ENCODE results near the gene CBFB. TPM values are rescaled to one million over a fixed set of nuclear protein-coding genes. Genes with fewer than 3 reads are reported as not detected.
"Not testable (repeated sequence)": the region's sequence is repeated elsewhere in the genome, so short reads cannot be mapped to it uniquely, and the experiment has no call there.

Gene CBFB
- polyA plus RNA-seq, 1 donor from 2014 or later, result 32.6 TPM

DNA sequence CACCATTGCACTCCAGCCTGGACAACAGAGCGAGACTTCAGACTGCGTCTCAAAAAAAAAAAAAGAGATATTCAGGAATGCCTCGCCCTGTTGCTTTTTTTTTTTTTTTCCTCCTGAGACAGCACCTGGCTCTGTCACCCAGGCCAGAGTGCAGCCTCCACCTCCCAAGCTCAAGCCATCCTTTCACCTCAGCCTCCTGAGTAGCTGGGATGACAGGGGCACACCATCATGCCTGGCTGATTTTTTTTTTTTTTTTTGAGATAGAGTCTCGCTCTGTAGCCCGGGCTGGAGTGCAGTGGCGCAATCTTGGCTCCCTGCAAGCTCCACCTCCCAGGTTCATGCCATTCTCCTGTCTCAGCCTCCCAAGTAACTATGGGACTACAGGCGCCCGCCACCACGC, 88.8 kb downstream of the CBFB start:
- Histone ChIP-seq H3K27ac (ENCODE audit: low read length) (no peak overlapping the region), H4K20me1 (ENCODE audit: insufficient read depth) (no peaks in the 10 kb centered on the region), H2AFZ (ENCODE audit: low read depth, low read length) (no peak overlapping the region), H3K79me2 (replicated peaks; ENCODE audit: insufficient read depth, low read length) (peaks cover 15% of the 10 kb centered on the region), H3K4me2 (ENCODE audit: low read length) (no peak overlapping the region), H3K4me3 (ENCODE audit: low read length) (no peak overlapping the region), H3K27me3 (ENCODE audit: insufficient read depth, low read depth, low read length) (no peaks in the 10 kb centered on the region), H3K9me2 (ENCODE audit: insufficient read depth, low read length) (no peaks in the 10 kb centered on the region), H3K9ac (ENCODE audit: low read length) (no peak overlapping the region), H3F3A (ENCODE audit: insufficient read depth, low read length, poor library complexity, severe bottlenecking) (no peaks in the 10 kb centered on the region), H3K36me3 (ENCODE audit: insufficient read depth, low read length) (no peaks in the 10 kb centered on the region), H3K9me3 (ENCODE audit: low read length) (no peaks in the 10 kb centered on the region)
- TF ChIP-seq RAD21 (conservative IDR thresholded peaks at IDR 0.05) (no peak), TAF1 (IDR thresholded peaks at IDR 0.05; ENCODE audit: low read depth) (no peak), EZH2 (IDR thresholded peaks at IDR 0.05; ENCODE audit: borderline replicate concordance, insufficient read depth, low read length, poor library complexity, severe bottlenecking) (no peak), CTCF (IDR thresholded peaks at IDR 0.05; ENCODE audit: poor library complexity, severe bottlenecking) (no peak), MXI1 (conservative IDR thresholded peaks at IDR 0.05; ENCODE audit: poor library complexity, severe bottlenecking) (no peak), EP300 (conservative IDR thresholded peaks at IDR 0.05; ENCODE audit: poor library complexity, severe bottlenecking) (no peak), POLR2AphosphoS5 (IDR thresholded peaks at IDR 0.05) (no peak), SMC3 (conservative IDR thresholded peaks at IDR 0.05; ENCODE audit: poor library complexity) (no peak)

DNA sequence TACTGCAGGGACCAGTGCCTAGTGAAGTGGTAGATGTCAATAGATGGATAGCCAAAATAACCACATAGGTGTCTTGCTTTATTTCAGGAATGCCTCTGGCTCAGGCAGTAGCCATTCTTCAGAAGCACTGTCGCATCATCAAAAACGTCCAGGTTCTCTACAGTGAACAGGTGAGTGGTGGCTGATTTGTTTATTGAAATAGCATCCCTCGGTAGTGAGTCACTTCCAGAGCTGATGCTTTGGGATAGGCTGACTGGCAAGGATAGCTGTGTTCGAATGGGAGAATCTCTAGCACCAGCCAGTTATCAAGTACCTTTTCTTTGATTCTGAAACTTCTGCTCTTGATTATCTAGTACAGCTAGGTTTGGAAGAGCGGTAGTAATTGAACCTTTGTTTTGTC, 91.1 kb downstream of the CBFB start:
- Histone ChIP-seq H3K9ac (ENCODE audit: low read length) (no peak overlapping the region), H2AFZ (ENCODE audit: low read depth, low read length) (no peak overlapping the region), H3K36me3 (ENCODE audit: insufficient read depth, low read length) (no peaks in the 10 kb centered on the region), H3K27ac (ENCODE audit: low read length) (no peak overlapping the region), H3K9me2 (ENCODE audit: insufficient read depth, low read length) (no peaks in the 10 kb centered on the region), H3F3A (ENCODE audit: insufficient read depth, low read length, poor library complexity, severe bottlenecking) (no peaks in the 10 kb centered on the region), H3K27me3 (ENCODE audit: insufficient read depth, low read depth, low read length) (no peaks in the 10 kb centered on the region), H3K79me2 (replicated peaks; ENCODE audit: insufficient read depth, low read length) (peaks cover 3% of the 10 kb centered on the region), H3K4me3 (ENCODE audit: low read length) (no peak overlapping the region), H3K9me3 (ENCODE audit: low read length) (no peaks in the 10 kb centered on the region), H3K4me2 (ENCODE audit: low read length) (no peak overlapping the region), H4K20me1 (ENCODE audit: insufficient read depth) (no peaks in the 10 kb centered on the region)
- no peak for TF ChIP-seq EZH2 (IDR thresholded peaks at IDR 0.05; ENCODE audit: borderline replicate concordance, insufficient read depth, low read length, poor library complexity, severe bottlenecking)
- no peak for TF ChIP-seq MXI1 (conservative IDR thresholded peaks at IDR 0.05; ENCODE audit: poor library complexity, severe bottlenecking)
- TF ChIP-seq CTCF (IDR thresholded peaks at IDR 0.05; ENCODE audit: poor library complexity, severe bottlenecking), result no peak
- TF ChIP-seq SMC3 (conservative IDR thresholded peaks at IDR 0.05; ENCODE audit: poor library complexity), result no peak
- TF ChIP-seq EP300 (conservative IDR thresholded peaks at IDR 0.05; ENCODE audit: poor library complexity, severe bottlenecking), result no peak
- no peak for TF ChIP-seq RAD21 (conservative IDR thresholded peaks at IDR 0.05)
- TF ChIP-seq POLR2AphosphoS5 (IDR thresholded peaks at IDR 0.05), result no peak
- no peak for TF ChIP-seq TAF1 (IDR thresholded peaks at IDR 0.05; ENCODE audit: low read depth)
- no peak for TF ChIP-seq REST (IDR thresholded peaks at IDR 0.05; ENCODE audit: borderline replicate concordance)

DNA sequence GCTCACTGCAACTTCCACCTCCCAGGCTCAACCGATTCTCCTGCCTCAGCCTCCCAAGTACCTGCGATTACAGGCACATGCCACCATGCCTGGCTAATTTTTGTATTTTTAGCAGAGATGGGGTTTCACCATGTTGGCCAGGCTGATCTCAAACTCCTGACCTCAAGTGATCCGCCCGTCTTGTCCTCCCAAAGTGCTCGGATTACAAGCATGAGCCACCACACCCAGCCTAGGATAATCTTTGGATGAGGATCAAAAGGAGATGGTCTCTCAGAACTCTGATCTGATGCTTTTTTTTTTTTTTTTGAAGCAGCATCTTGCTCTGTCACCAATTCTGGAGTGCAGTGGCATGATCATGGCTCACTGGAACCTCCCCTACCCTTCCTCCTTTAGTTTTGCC, 93.8 kb downstream of the CBFB start:
- not testable (repeated sequence) for H2AFZ ChIP-seq (ENCODE audit: low read depth, low read length); H3K79me2 ChIP-seq (replicated peaks; ENCODE audit: insufficient read depth, low read length); H3K9ac ChIP-seq (ENCODE audit: low read length); H3F3A ChIP-seq (ENCODE audit: insufficient read depth, low read length, poor library complexity, severe bottlenecking); H3K4me3 ChIP-seq (ENCODE audit: low read length); H3K27ac ChIP-seq (ENCODE audit: low read length); H3K36me3 ChIP-seq (ENCODE audit: insufficient read depth, low read length); H3K9me3 ChIP-seq (ENCODE audit: low read length); H3K27me3 ChIP-seq (ENCODE audit: insufficient read depth, low read depth, low read length); H3K4me2 ChIP-seq (ENCODE audit: low read length); H3K9me2 ChIP-seq (ENCODE audit: insufficient read depth, low read length); H4K20me1 ChIP-seq (ENCODE audit: insufficient read depth)
